Tibial nerve (tissue), 4 donors: ENCODE results near the gene COL1A2. TPM values are rescaled to one million over a fixed set of nuclear protein-coding genes. Genes with fewer than 3 reads are reported as not detected.

Experiments used
- DNase-seq, 2 donors: peaks; one replicate each; pipeline ENCODE4 v3.0.0-alpha.2; 2019; ENCODE audit warnings: low spot score in 2 of 2
- H3K27ac ChIP-seq, 4 donors: fragments of 200-600 bp; sonication (generic) in 3 of 4; one replicate each; pipeline ENCODE4 v1.5.1; 2017 to 2019; ENCODE audit warnings: mild to moderate bottlenecking in 1 of 4
- H3K27me3 ChIP-seq, 2 donors: fragments of 200-600 bp; sonication (generic) in 1 of 2; one replicate each; pipeline versions ENCODE4 v1.5.1 to v1.6.0; 2017 to 2019
- H3K36me3 ChIP-seq, 3 donors: fragments of 200-600 bp; sonication (generic); one replicate each; pipeline ENCODE4 v1.5.1; 2018 to 2019
- H3K4me1 ChIP-seq, 4 donors: fragments of 200-600 bp; sonication (generic) in 3 of 4; one replicate each; pipeline ENCODE4 v1.5.1; 2017 to 2019
- H3K4me3 ChIP-seq, 4 donors: fragments of 200-600 bp; sonication (generic) in 3 of 4; one replicate each; pipeline ENCODE4 v1.5.1; 2017 to 2019; ENCODE audit warnings: mild to moderate bottlenecking in 1 of 4, moderate library complexity in 1 of 4
- H3K9me3 ChIP-seq, 4 donors: fragments of 200-600 bp; sonication (generic) in 3 of 4; one replicate each; pipeline ENCODE4 v1.5.1; 2017 to 2019
- CTCF ChIP-seq, 5 experiments: fragments of 200-600 bp in 3 of 5; fragments of 450-650 bp in 2 of 5; sonication (generic) in 3 of 5; IDR thresholded peaks; one replicate each; pipeline ENCODE4 v1.5.1; 2016 to 2019; ENCODE audit warnings: antibody characterized with exemption in 5 of 5, mild to moderate bottlenecking in 3 of 5, moderate library complexity in 2 of 5
- EP300 ChIP-seq, 2 donors: sonication (generic); formaldehyde crosslinking; IDR thresholded peaks; one replicate each; pipeline ENCODE4 v1.6.1; 2017; ENCODE audit warnings: antibody characterized with exemption in 2 of 2, mild to moderate bottlenecking in 1 of 2
- POLR2A ChIP-seq, 2 donors: fragments of 450-650 bp; IDR thresholded peaks; one replicate each; pipeline ENCODE4 v1.6.1; 2017; ENCODE audit warnings: antibody characterized with exemption in 2 of 2, mild to moderate bottlenecking in 2 of 2, moderate library complexity in 2 of 2
- WGBS, 2 donors: methylation state at CpG; one replicate each; pipeline ENCODE4 v1.1.5; 2018; 5-methylcytosine and 5-hydroxymethylcytosine counted together
- total RNA-seq, 4 donors: library from RNA; depleted of rRNA; stranded (reverse); fragments of >200 nt; gene quantifications; one replicate each; pipeline ENCODE4 v1.1.0, GENCODE V29; 2016

COL1A2 gene
- total RNA-seq, 4 donors from 2014 or later = 235 to 747 (median 399) TPM

- Histone ChIP-seq H3K4me1 (peaks cover 0 to 80% (median 4%) of the 10 kb centered on the region in 4 donors), H3K36me3 (peaks cover 0 to 77% (median 4%) of the 10 kb centered on the region in 3 donors), H3K4me3 (no peak overlapping the region), H3K9me3 (no peaks in the 10 kb centered on the region), H3K27ac (peak overlapping the region in 2 of 4 donors; percentile 15 to 51), H3K27me3 (no peaks in the 10 kb centered on the region)
- DNase-seq = no peak
- TF ChIP-seq EP300 (IDR thresholded peaks at IDR 0.05) = no peak
- no peak for TF ChIP-seq POLR2A (IDR thresholded peaks at IDR 0.05)
- TF ChIP-seq CTCF (IDR thresholded peaks at IDR 0.05) = no peak
- WGBS, 2 donors = 31% methylated on average over 1 of the region's 1 CpG
These were observed 10.8 kb downstream of the COL1A2 start for GRCh38 chr7:94405506-94405905.

DNA sequence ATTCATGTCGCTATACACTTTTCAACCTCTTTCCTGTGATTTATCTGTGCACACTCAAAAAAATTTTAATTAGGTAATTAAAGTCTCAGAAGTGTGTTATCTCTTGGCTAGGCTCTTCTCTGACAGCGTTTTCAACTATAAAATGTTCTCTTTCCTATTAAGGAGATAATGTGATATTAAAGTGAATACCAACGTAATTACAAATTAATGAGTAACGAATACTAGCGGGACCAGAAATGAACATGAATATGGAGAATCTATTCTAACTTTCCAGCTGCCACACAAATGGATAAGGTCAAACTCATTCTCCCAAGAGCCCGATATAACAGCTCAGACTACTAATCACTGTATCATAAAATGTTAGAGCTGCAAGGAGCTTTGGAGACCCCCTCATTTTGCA, 12.0 kb downstream of the COL1A2 start:
- Histone ChIP-seq H3K4me1 (peaks cover 0 to 77% (median 0%) of the 10 kb centered on the region in 4 donors), H3K4me3 (no peak overlapping the region), H3K9me3 (no peaks in the 10 kb centered on the region), H3K27ac (peak overlapping the region in 2 of 4 donors; percentile 48 to 51), H3K27me3 (no peaks in the 10 kb centered on the region), H3K36me3 (peaks cover 0 to 87% (median 4%) of the 10 kb centered on the region in 3 donors)
- TF ChIP-seq POLR2A (IDR thresholded peaks at IDR 0.05) = no peak
- no peak for TF ChIP-seq EP300 (IDR thresholded peaks at IDR 0.05)
- TF ChIP-seq CTCF (IDR thresholded peaks at IDR 0.05) = no peak
- WGBS, 2 donors = 64 to 71% methylated on average over 6 of the region's 6 CpGs
- DNase-seq = no peak

DNA sequence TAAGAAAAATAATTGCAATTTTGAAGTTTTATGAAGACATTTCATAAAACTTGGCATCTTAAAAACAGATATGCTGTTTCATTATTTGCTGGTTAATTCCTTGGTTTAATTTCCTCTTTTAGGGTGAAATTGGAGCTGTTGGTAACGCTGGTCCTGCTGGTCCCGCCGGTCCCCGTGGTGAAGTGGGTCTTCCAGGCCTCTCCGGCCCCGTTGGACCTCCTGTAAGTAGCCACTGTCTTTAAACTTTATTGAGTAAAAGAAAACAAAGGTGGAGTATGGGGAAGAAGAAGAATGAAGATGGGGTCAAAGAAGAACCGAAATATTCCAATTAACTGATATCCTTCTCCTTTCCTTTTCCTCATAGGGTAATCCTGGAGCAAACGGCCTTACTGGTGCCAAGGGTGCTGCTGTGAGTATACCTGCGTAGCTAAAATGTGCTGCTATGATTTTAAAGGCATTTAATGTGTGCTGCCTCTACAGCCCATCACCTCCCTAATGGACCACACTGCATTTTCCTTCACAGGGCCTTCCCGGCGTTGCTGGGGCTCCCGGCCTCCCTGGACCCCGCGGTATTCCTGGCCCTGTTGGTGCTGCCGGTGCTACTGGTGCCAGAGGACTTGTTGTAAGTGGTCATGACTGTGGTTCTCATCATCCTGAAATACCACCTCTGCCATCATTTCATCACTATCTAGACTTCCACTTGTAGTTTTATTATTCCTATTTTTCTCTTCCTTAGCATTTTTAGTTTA, 14.7 kb downstream of the COL1A2 start:
- 67 to 70% methylated on average over 15 of the region's 15 CpGs for WGBS, 2 donors
- Histone ChIP-seq H3K4me3 (no peak overlapping the region), H3K27ac (peak overlapping the region in 2 of 4 donors; percentile 63 to 73), H3K27me3 (no peaks in the 10 kb centered on the region), H3K4me1 (peaks cover 0 to 79% (median 5%) of the 10 kb centered on the region in 4 donors), H3K9me3 (no peaks in the 10 kb centered on the region), H3K36me3 (peaks cover 0 to 86% (median 4%) of the 10 kb centered on the region in 3 donors)
- TF ChIP-seq EP300 (IDR thresholded peaks at IDR 0.05) = no peak
- TF ChIP-seq POLR2A (IDR thresholded peaks at IDR 0.05) = no peak
- TF ChIP-seq CTCF (IDR thresholded peaks at IDR 0.05) = no peak
- DNase-seq = no peak

GRCh38 chr7:94410413-94411187, 15.9 kb downstream of the COL1A2 start:
- H3K4me3 ChIP-seq = no peak overlapping the region
- H3K4me1 ChIP-seq = peaks cover 0 to 77% (median 5%) of the 10 kb centered on the region in 4 donors
- peaks cover 0 to 80% (median 4%) of the 10 kb centered on the region in 3 donors for H3K36me3 ChIP-seq
- DNase-seq = no peak
- H3K27me3 ChIP-seq = no peaks in the 10 kb centered on the region
- H3K9me3 ChIP-seq = no peaks in the 10 kb centered on the region
- peak overlapping the region in 3 of 4 donors; percentile 4 to 63 (median 51) for H3K27ac ChIP-seq
- 42 to 44% methylated on average over 6 of the region's 6 CpGs for WGBS, 2 donors
- TF ChIP-seq EP300 (IDR thresholded peaks at IDR 0.05) = no peak
- no peak for TF ChIP-seq POLR2A (IDR thresholded peaks at IDR 0.05)
- TF ChIP-seq CTCF (IDR thresholded peaks at IDR 0.05) = no peak

- TF ChIP-seq POLR2A (IDR thresholded peaks at IDR 0.05) = no peak
- no peak for TF ChIP-seq CTCF (IDR thresholded peaks at IDR 0.05)
- no peak for TF ChIP-seq EP300 (IDR thresholded peaks at IDR 0.05)
- no peaks in the 10 kb centered on the region for H3K27me3 ChIP-seq
- peak overlapping the region in 1 of 4 donors; percentile 63 for H3K27ac ChIP-seq
- peaks cover 0 to 77% (median 5%) of the 10 kb centered on the region in 4 donors for H3K4me1 ChIP-seq
- no peak overlapping the region for H3K4me3 ChIP-seq
- no peaks in the 10 kb centered on the region for H3K9me3 ChIP-seq
- peaks cover 0 to 81% (median 4%) of the 10 kb centered on the region in 3 donors for H3K36me3 ChIP-seq
- DNase-seq = no peak
These were observed 16.4 kb downstream of the COL1A2 start for GRCh38 chr7:94411188-94411466.
